Hepatocyte (in vitro differentiated cells): ENCODE results near the gene MTR. TPM values are rescaled to one million over a fixed set of nuclear protein-coding genes. Genes with fewer than 3 reads are reported as not detected.

ENCODE experiments used
- DNase-seq: peaks from one replicate; pipeline ENCODE4 v3.0.0-alpha.2; 2016; ENCODE audit warnings: low spot score
- H2AFZ ChIP-seq: fragments of 200-600 bp; sonication (generic); 2 replicates; pipeline ENCODE4 v1.6.0; 2016; ENCODE audit warnings: antibody characterized with exemption, mild to moderate bottlenecking
- H3K27ac ChIP-seq: fragments of 200-600 bp; sonication (generic); 2 replicates; pipeline ENCODE4 v1.5.1; 2016; ENCODE audit warnings: mild to moderate bottlenecking
- H3K27me3 ChIP-seq: fragments of 200-600 bp; sonication (generic); 2 replicates; pipeline ENCODE4 v1.6.1; 2016
- H3K36me3 ChIP-seq: fragments of 200-600 bp; sonication (generic); replicated peaks from 2 replicates; pipeline ENCODE4 v1.5.1; 2016; ENCODE audit warnings: low read depth; ENCODE audit not compliant: insufficient read depth
- H3K4me1 ChIP-seq: fragments of 200-600 bp; sonication (generic); 2 replicates; pipeline ENCODE4 v1.5.1; 2016; ENCODE audit warnings: mild to moderate bottlenecking, moderate library complexity; ENCODE audit not compliant: insufficient read depth
- H3K4me2 ChIP-seq: fragments of 200-600 bp; sonication (generic); 2 replicates; pipeline ENCODE4 v1.6.0; 2016
- H3K4me3 ChIP-seq: fragments of 200-600 bp; sonication (generic); 2 replicates; pipeline ENCODE4 v1.5.1; 2016; ENCODE audit warnings: mild to moderate bottlenecking
- H3K79me2 ChIP-seq: fragments of 200-600 bp; sonication (generic); 2 replicates; pipeline ENCODE4 v1.6.0; 2017; ENCODE audit warnings: mild to moderate bottlenecking
- H3K9me2 ChIP-seq: fragments of 200-600 bp; sonication (generic); replicated peaks from 2 replicates; pipeline ENCODE4 v1.6.0; 2017; ENCODE audit warnings: mild to moderate bottlenecking; ENCODE audit not compliant: insufficient read depth
- H3K9me3 ChIP-seq: fragments of 200-600 bp; sonication (generic); 2 replicates; pipeline ENCODE4 v1.5.1; 2016; ENCODE audit warnings: low read depth, mild to moderate bottlenecking
- H4K20me1 ChIP-seq: fragments of 200-600 bp; sonication (generic); 2 replicates; pipeline ENCODE4 v1.6.0; 2016; ENCODE audit warnings: mild to moderate bottlenecking; ENCODE audit not compliant: insufficient read depth, poor library complexity, severe bottlenecking
- CTCF ChIP-seq: fragments of 200-600 bp; sonication (generic); IDR thresholded peaks from 2 replicates; pipeline ENCODE4 v1.5.1; 2016; ENCODE audit warnings: antibody characterized with exemption, mild to moderate bottlenecking; ENCODE audit not compliant: poor library complexity
- EZH2 ChIP-seq: fragments of 200-600 bp; sonication (generic); IDR thresholded peaks from 2 replicates; pipeline ENCODE4 v1.6.1; 2016; ENCODE audit warnings: antibody characterized with exemption, mild to moderate bottlenecking, borderline replicate concordance
- EZH2phosphoT487 ChIP-seq: fragments of 200-600 bp; sonication (generic); IDR thresholded peaks from one replicate; pipeline ENCODE4 v1.6.1; 2018; ENCODE audit warnings: antibody characterized with exemption, mild to moderate bottlenecking, low read depth, moderate library complexity; ENCODE audit not compliant: unreplicated experiment, severe bottlenecking
- WGBS: methylation state at CpG from one replicate; pipeline ENCODE4 v1.1.6; 2016; ENCODE audit warnings: low lambda C conversion rate; ENCODE audit errors: missing lambda C conversion rate; 5-methylcytosine and 5-hydroxymethylcytosine counted together
- polyA plus RNA-seq: library from polyadenylated mRNA; unstranded; fragments of >200 nt; fragmentation: Nextera tagmentation; extraction: Ambion mirVana; gene quantifications from 2 replicates; pipeline ENCODE4 v1.2.1, GENCODE V29; 2016
- total RNA-seq: library from RNA; depleted of rRNA; stranded (reverse); fragments of >200 nt; gene quantifications from 2 replicates; pipeline ENCODE4 v1.2.3, GENCODE V29; 2014

The MTR gene
- total and polyA plus RNA-seq, 2 experiments from 2014 or later, result 9.6 to 23.8 TPM

GRCh38 chr1:236869911-236870310 is 74.8 kb downstream of the MTR start:
- no peaks in the 10 kb centered on the region for H3K9me3 ChIP-seq
- H3K9me2 ChIP-seq, result no peaks in the 10 kb centered on the region
- TF ChIP-seq EZH2 (no peak), EZH2phosphoT487 (no peak), CTCF (no peak)
- peaks cover 5% of the 10 kb centered on the region for H3K4me1 ChIP-seq
- H3K4me2 ChIP-seq, result no peak overlapping the region
- H3K27ac ChIP-seq, result peak overlapping the region; percentile 33
- no peak overlapping the region for H2AFZ ChIP-seq
- H3K4me3 ChIP-seq, result no peak overlapping the region
- WGBS, result 79% methylated on average over 2 of the region's 2 CpGs
- no peaks in the 10 kb centered on the region for H4K20me1 ChIP-seq
- H3K27me3 ChIP-seq, result no peaks in the 10 kb centered on the region
- H3K79me2 ChIP-seq, result no peaks in the 10 kb centered on the region
- no peak for DNase-seq
- no peaks in the 10 kb centered on the region for H3K36me3 ChIP-seq

GRCh38 chr1:236870721-236871120 is 75.6 kb downstream of the MTR start:
- WGBS, result 86% methylated on average over 6 of the region's 6 CpGs
- H3K4me1 ChIP-seq, result no peaks in the 10 kb centered on the region
- H3K9me2 ChIP-seq, result no peaks in the 10 kb centered on the region
- no peaks in the 10 kb centered on the region for H3K27me3 ChIP-seq
- no peak overlapping the region for H3K4me3 ChIP-seq
- no peaks in the 10 kb centered on the region for H3K79me2 ChIP-seq
- H4K20me1 ChIP-seq, result no peaks in the 10 kb centered on the region
- TF ChIP-seq EZH2phosphoT487, result no peak
- no peak for TF ChIP-seq CTCF
- TF ChIP-seq EZH2, result no peak
- H3K4me2 ChIP-seq, result no peak overlapping the region
- no peaks in the 10 kb centered on the region for H3K9me3 ChIP-seq
- no peaks in the 10 kb centered on the region for H3K36me3 ChIP-seq
- no peak for DNase-seq
- peak overlapping the region; percentile 60 for H3K27ac ChIP-seq
- no peak overlapping the region for H2AFZ ChIP-seq

- H3K4me2 ChIP-seq, result no peak overlapping the region
- no peaks in the 10 kb centered on the region for H3K36me3 ChIP-seq
These were observed 77.1 kb downstream of the MTR start for GRCh38 chr1:236872075-236872666.

More at GRCh38 chr1:236872075-236872666, 77.1 kb downstream of the MTR start:
- H4K20me1 ChIP-seq, result no peaks in the 10 kb centered on the region
- no peaks in the 10 kb centered on the region for H3K4me1 ChIP-seq
- H3K4me3 ChIP-seq, result no peak overlapping the region
- no peak overlapping the region for H3K27ac ChIP-seq
- TF ChIP-seq EZH2phosphoT487, result no peak
- no peak for TF ChIP-seq CTCF
- no peak for TF ChIP-seq EZH2
- no peaks in the 10 kb centered on the region for H3K9me3 ChIP-seq
- H2AFZ ChIP-seq, result no peak overlapping the region
- no peak for DNase-seq
- 70% methylated on average over 5 of the region's 5 CpGs for WGBS
- H3K27me3 ChIP-seq, result no peaks in the 10 kb centered on the region
- no peaks in the 10 kb centered on the region for H3K9me2 ChIP-seq
- H3K79me2 ChIP-seq, result no peaks in the 10 kb centered on the region
